GM12878 (cell line): ENCODE results near the gene TBXAS1. TPM values are rescaled to one million over a fixed set of nuclear protein-coding genes. Genes with fewer than 3 reads are reported as not detected.

Source experiments
- ATAC-seq: fragments of 200-7000 bp; cut with Tn5 transposase; 3 replicates; pipeline ENCODE4 v1.9.1; 2020; ENCODE audit warnings: mild to moderate bottlenecking, moderate library complexity
- BruUV-seq: library from RNA; stranded (reverse); fragments of 400-500 nt; replicated peaks from 2 replicates; lab custom pipeline; 2021; lab: Mats Ljungman, UMichigan
- CTCF ChIA-PET: fragments of 300-600 bp; sonication (Branson Sonifier 250); formaldehyde crosslinking; extraction: SDS; loops from one replicate; lab custom pipeline; 2021; ENCODE audit warnings: inconsistent platforms; lab: Yijun Ruan, JAX
- POLR2A ChIA-PET: fragments of 350-600 bp; formaldehyde crosslinking; extraction: SDS; loops from one replicate; lab custom pipeline; 2021; ENCODE audit warnings: inconsistent platforms; lab: Charles Lee
- RAD21 ChIA-PET: fragments of 300-600 bp; sonication (Branson Sonifier 250); formaldehyde crosslinking; loops from one replicate; lab custom pipeline; 2023; ENCODE audit warnings: antibody characterized with exemption; ENCODE audit not compliant: unreplicated experiment; lab: Charles Lee
- SMC1A ChIA-PET: fragments of 300-600 bp; sonication (Branson Sonifier 250); formaldehyde crosslinking; loops from one replicate; lab custom pipeline; 2023; ENCODE audit not compliant: unreplicated experiment, uncharacterized antibody; lab: Charles Lee
- DNase-seq: peaks from one replicate; pipeline ENCODE4 v3.0.0-alpha.2; 2011; ENCODE audit warnings: low read depth, low spot score
- FAIRE-seq: peaks from 3 replicates; lab custom pipeline; 2011; peaks lifted over from hg19 to GRCh38; lab: Jason Lieb, UNC
- H2AFZ ChIP-seq: 2 replicates; pipeline ENCODE4 v1.6.0; 2011; ENCODE audit warnings: low read depth, low read length, control low read depth; ENCODE audit not compliant: control insufficient read depth
- H3K27ac ChIP-seq: 2 replicates; pipeline ENCODE4 v1.5.1; 2011; ENCODE audit warnings: control low read depth; ENCODE audit not compliant: control insufficient read depth, insufficient read depth
- H3K27me3 ChIP-seq, 2 experiments: replicated peaks in 1 of 2; 2 replicates each; pipeline versions ENCODE4 v1.6.0 to v1.6.1; 2011; ENCODE audit warnings: low read length in 1 of 2; ENCODE audit not compliant: control insufficient read depth in 2 of 2, insufficient read depth in 2 of 2
- H3K36me3 ChIP-seq, 2 experiments: 2 replicates each; pipeline ENCODE4 v1.5.1; 2011; ENCODE audit warnings: low read length in 1 of 2; ENCODE audit not compliant: control insufficient read depth in 2 of 2, insufficient read depth in 2 of 2
- H3K4me1 ChIP-seq: 2 replicates; pipeline ENCODE4 v1.6.1; 2011; ENCODE audit warnings: mild to moderate bottlenecking, low read length, moderate library complexity, mixed read lengths; ENCODE audit not compliant: control insufficient read depth, insufficient read depth
- H3K4me2 ChIP-seq: 2 replicates; pipeline ENCODE4 v1.6.0; 2011; ENCODE audit warnings: control low read depth; ENCODE audit not compliant: control insufficient read depth, insufficient read depth
- H3K4me3 ChIP-seq: fragments of 200-600 bp; sonication (generic); 2 replicates; pipeline ENCODE4 v1.5.1; 2016
- H3K79me2 ChIP-seq: 2 replicates; pipeline ENCODE4 v1.6.0; 2011; ENCODE audit warnings: low read length; ENCODE audit not compliant: control insufficient read depth, insufficient read depth
- H3K9ac ChIP-seq: 2 replicates; pipeline ENCODE4 v1.8.0; 2011; ENCODE audit warnings: low read length, control low read depth, mixed read lengths; ENCODE audit not compliant: control insufficient read depth, insufficient read depth
- H3K9me3 ChIP-seq: replicated peaks from 3 replicates; pipeline ENCODE4 v1.5.1; 2011; ENCODE audit warnings: mild to moderate bottlenecking, low read length; ENCODE audit not compliant: control insufficient read depth, insufficient read depth
- H4K20me1 ChIP-seq: 2 replicates; pipeline ENCODE4 v1.6.0; 2011; ENCODE audit not compliant: control insufficient read depth, insufficient read depth
- BHLHE40 ChIP-seq, 2 experiments: fragments of 450-650 bp in 1 of 2; IDR thresholded peaks; 2 replicates each; pipeline ENCODE4 v1.6.1; 2011 to 2017; ENCODE audit warnings: low read depth in 2 of 2, borderline replicate concordance in 1 of 2, improper control_type of control experiment in 1 of 2, low read length in 1 of 2, mild to moderate bottlenecking in 1 of 2
- BRCA1 ChIP-seq: IDR thresholded peaks from 2 replicates; pipeline ENCODE4 v1.6.1; 2011; ENCODE audit warnings: low read depth, low read length, improper control_type of control experiment
- CREB1 ChIP-seq: IDR thresholded peaks from 2 replicates; pipeline ENCODE4 v1.6.1; 2012; ENCODE audit warnings: low read depth, mild to moderate bottlenecking, inconsistent platforms
- CREM ChIP-seq: IDR thresholded peaks from 2 replicates; pipeline ENCODE4 v1.6.1; 2014; ENCODE audit warnings: antibody characterized with exemption, low read depth
- FOXK2 ChIP-seq: fragments of 450-650 bp; IDR thresholded peaks from 2 replicates; pipeline ENCODE4 v1.6.1; 2017; ENCODE audit warnings: mild to moderate bottlenecking, moderate library complexity
- NR2C2 ChIP-seq: IDR thresholded peaks from 2 replicates; pipeline ENCODE4 v1.6.1; 2011; ENCODE audit warnings: borderline replicate concordance, low read depth; ENCODE audit not compliant: control insufficient read depth, insufficient read length
- ZNF622 ChIP-seq: fragments of 450-650 bp; IDR thresholded peaks from 2 replicates; pipeline ENCODE4 v1.6.1; 2017; ENCODE audit warnings: mild to moderate bottlenecking, inconsistent platforms
- WGBS: methylation state at CpG from one replicate; pipeline ENCODE4 v1.1.6; 2016; ENCODE audit warnings: low lambda C conversion rate; ENCODE audit not compliant: insufficient replicate concordance, insufficient coverage; ENCODE audit errors: missing lambda C conversion rate; 5-methylcytosine and 5-hydroxymethylcytosine counted together
- in situ Hi-C: fragments of 300-500 bp; cut with MboI; formaldehyde crosslinking; loops from 9 replicates; pipeline ENCODE4 v1.14.3; 2018; ENCODE audit warnings: mixed read lengths
- intact Hi-C: fragments of 100-400 bp; cut with micrococcal nuclease; formaldehyde crosslinking; loops from one replicate; pipeline ENCODE4 v1.14.2; 2022; ENCODE audit not compliant: unreplicated experiment
- polyA plus RNA-seq, 11 experiments: library from polyadenylated mRNA; depleted of rRNA in 4 of 11; unstranded in 6 of 11; stranded (reverse) in 5 of 11; fragments of >200 nt; fragmentation: Nextera tagmentation in 4 of 11; fragmentation: Illumina TruSeq in 1 of 11; extraction: Ambion mirVana in 4 of 11; extraction: Trizol in 1 of 11; gene quantifications; 1 replicate in 1 of 11; 2 replicates in 10 of 11; pipeline versions ENCODE4 v1.2.1 to v1.2.3, GENCODE V29; 2011 to 2016; ENCODE audit warnings: inconsistent platforms in 2 of 11, missing spikeins in 2 of 11, low read depth in 1 of 11
- total RNA-seq, 4 experiments: library from RNA; depleted of rRNA in 3 of 4; stranded (reverse); fragments of >200 nt in 3 of 4; fragmentation: Illumina TruSeq in 1 of 4; extraction: Trizol in 1 of 4; gene quantifications; 2 replicates each; pipeline versions ENCODE4 v1.2.1 to v1.2.3, GENCODE V29; 2013 to 2021
- TF ChIP-seq, protein P1 (sequence below), 3 experiments: IDR thresholded peaks in 2 of 3; conservative IDR thresholded peaks in 1 of 3; 2 replicates each; pipeline ENCODE4 v1.5.1; 2011; ENCODE audit warnings: low read depth in 3 of 3, low read length in 3 of 3, mild to moderate bottlenecking in 3 of 3, control low read depth in 2 of 3, moderate library complexity in 2 of 3, inconsistent platforms in 1 of 3, mixed read lengths in 1 of 3; ENCODE audit not compliant: control insufficient read depth in 2 of 3, insufficient read depth in 1 of 3; ENCODE audit errors: extremely low read depth in 1 of 3
- TF ChIP-seq, protein P2 (sequence below): fragments of 450-650 bp; conservative IDR thresholded peaks from 2 replicates; pipeline ENCODE4 v1.6.1; 2017; ENCODE audit warnings: mild to moderate bottlenecking, moderate library complexity

TBXAS1 gene
- total and polyA plus RNA-seq, 10 of the 15 experiments (the other 5 are each of a cell fraction or from before 2014, with no cell fraction given), result 1.5 to 32.7 (median 16.3) TPM

DNA sequence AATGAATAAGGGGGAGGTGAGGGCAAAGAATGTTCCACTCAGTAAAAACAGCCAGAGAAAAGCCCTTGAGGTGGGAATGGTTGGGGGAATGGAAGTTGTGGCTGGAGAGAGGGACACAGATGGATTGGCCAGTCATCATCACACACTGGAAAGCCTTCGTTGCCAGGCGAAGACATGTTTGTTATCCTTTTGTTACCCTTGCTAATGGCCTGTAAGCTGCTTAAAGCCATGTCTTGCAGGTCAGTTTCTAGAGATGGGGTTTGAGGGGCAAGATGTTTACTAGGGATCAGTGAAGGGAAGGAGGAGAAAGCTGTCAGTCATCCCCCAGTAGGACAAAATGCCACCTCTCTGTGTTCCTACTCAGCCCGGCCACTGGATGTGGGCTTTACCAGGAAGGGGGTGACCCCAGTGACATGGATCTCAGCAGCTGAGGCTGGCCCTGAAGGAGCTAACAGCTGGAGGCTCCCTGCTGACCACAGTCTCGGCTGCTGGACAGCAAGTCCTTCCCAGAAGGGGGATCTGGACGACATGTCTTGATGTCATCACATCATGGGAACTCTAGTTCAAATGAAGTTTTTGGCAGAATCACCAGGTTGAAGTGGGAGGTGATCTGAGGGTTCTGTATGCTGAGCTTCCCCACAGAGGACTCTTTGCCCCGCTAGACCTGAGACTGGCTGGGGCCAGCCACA, 66.2 kb downstream of the TBXAS1 start:
- BruUV-seq, result no TSS peak
- no peak overlapping the region for H3K4me2 ChIP-seq
- POLR2A ChIA-PET, result interaction anchor here (0.9 kb wide), 1 partner anchor 11 kb away, joined by 3 read pairs; no protein-coding TSS in a partner anchor
- RAD21 ChIA-PET, result interaction anchor here (0.9 to 3.7 kb wide), 2 partner anchors 222 to 249 kb away, joined by 3 to 16 read pairs; no protein-coding TSS in a partner anchor
- H3K27me3 ChIP-seq, result no peaks in the 10 kb centered on the region
- peaks cover 9% of the 10 kb centered on the region for H3K4me1 ChIP-seq
- H3K36me3 ChIP-seq, result no peaks in the 10 kb centered on the region
- no peak overlapping the region for H3K9ac ChIP-seq
- WGBS, result 84% methylated on average over 6 of the region's 6 CpGs
- no peak overlapping the region for H3K4me3 ChIP-seq
- in situ Hi-C loops (no loop called here), intact Hi-C loops (no loop called here)
- no peaks in the 10 kb centered on the region for H3K9me3 ChIP-seq
- no peaks in the 10 kb centered on the region for H3K79me2 ChIP-seq
- TF ChIP-seq, protein P1, sequence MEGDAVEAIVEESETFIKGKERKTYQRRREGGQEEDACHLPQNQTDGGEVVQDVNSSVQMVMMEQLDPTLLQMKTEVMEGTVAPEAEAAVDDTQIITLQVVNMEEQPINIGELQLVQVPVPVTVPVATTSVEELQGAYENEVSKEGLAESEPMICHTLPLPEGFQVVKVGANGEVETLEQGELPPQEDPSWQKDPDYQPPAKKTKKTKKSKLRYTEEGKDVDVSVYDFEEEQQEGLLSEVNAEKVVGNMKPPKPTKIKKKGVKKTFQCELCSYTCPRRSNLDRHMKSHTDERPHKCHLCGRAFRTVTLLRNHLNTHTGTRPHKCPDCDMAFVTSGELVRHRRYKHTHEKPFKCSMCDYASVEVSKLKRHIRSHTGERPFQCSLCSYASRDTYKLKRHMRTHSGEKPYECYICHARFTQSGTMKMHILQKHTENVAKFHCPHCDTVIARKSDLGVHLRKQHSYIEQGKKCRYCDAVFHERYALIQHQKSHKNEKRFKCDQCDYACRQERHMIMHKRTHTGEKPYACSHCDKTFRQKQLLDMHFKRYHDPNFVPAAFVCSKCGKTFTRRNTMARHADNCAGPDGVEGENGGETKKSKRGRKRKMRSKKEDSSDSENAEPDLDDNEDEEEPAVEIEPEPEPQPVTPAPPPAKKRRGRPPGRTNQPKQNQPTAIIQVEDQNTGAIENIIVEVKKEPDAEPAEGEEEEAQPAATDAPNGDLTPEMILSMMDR (IDR thresholded peaks at IDR 0.05 in 2 of 3, conservative IDR thresholded peaks at IDR 0.05 in 1 of 3; ENCODE audit: control insufficient read depth in 2 of 3, extremely low read depth in 1 of 3, insufficient read depth in 1 of 3, low read depth in 3 of 3, low read length in 3 of 3), result no peak
- TF ChIP-seq BHLHE40 (IDR thresholded peaks at IDR 0.05; ENCODE audit: borderline replicate concordance in 1 of 2, low read depth in 2 of 2, low read length in 1 of 2), result no peak
- TF ChIP-seq CREB1, result no peak
- no peak for TF ChIP-seq CREM
- TF ChIP-seq NR2C2, result no peak
- TF ChIP-seq FOXK2, result no peak
- no peak for TF ChIP-seq ZNF622
- no peak for TF ChIP-seq BRCA1
- TF ChIP-seq, protein P2, sequence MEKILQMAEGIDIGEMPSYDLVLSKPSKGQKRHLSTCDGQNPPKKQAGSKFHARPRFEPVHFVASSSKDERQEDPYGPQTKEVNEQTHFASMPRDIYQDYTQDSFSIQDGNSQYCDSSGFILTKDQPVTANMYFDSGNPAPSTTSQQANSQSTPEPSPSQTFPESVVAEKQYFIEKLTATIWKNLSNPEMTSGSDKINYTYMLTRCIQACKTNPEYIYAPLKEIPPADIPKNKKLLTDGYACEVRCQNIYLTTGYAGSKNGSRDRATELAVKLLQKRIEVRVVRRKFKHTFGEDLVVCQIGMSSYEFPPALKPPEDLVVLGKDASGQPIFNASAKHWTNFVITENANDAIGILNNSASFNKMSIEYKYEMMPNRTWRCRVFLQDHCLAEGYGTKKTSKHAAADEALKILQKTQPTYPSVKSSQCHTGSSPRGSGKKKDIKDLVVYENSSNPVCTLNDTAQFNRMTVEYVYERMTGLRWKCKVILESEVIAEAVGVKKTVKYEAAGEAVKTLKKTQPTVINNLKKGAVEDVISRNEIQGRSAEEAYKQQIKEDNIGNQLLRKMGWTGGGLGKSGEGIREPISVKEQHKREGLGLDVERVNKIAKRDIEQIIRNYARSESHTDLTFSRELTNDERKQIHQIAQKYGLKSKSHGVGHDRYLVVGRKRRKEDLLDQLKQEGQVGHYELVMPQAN, result no peak
- H3K27ac ChIP-seq, result no peak overlapping the region
- DNase-seq, result no peak
- ATAC-seq, result no peak
- SMC1A ChIA-PET, result interaction anchor here (0.6 to 4.1 kb wide), 2 partner anchors 21 to 63 kb away, joined by 3 to 34 read pairs; no protein-coding TSS in a partner anchor
- CTCF ChIA-PET, result interaction anchor here (1.0 kb wide), 2 partner anchors 8 to 107 kb away, joined by 3 to 4 read pairs; no protein-coding TSS in a partner anchor
- FAIRE-seq, result no peak
- H4K20me1 ChIP-seq, result no peaks in the 10 kb centered on the region
- no peak overlapping the region for H2AFZ ChIP-seq
